Measurements from ENCODE around the gene ZNF652. TPM values are rescaled to one million over a fixed set of nuclear protein-coding genes. Genes with fewer than 3 reads are reported as not detected.

Gene ZNF652
- polyA plus RNA-seq, 1 donor from 2014 or later = 26.7 TPM

GRCh38 chr17:49378311-49378710 is 16.3 kb upstream of the ZNF652 start:
- no peaks in the 10 kb centered on the region for H3K9me2 ChIP-seq (ENCODE audit: insufficient read depth, low read length)
- no peak overlapping the region for H3K4me2 ChIP-seq (ENCODE audit: low read length)
- H2AFZ ChIP-seq (ENCODE audit: low read depth, low read length) = no peak overlapping the region
- no peaks in the 10 kb centered on the region for H3K9me3 ChIP-seq (ENCODE audit: low read length)
- no peaks in the 10 kb centered on the region for H3K36me3 ChIP-seq (ENCODE audit: insufficient read depth, low read length)
- no peak for TF ChIP-seq REST (IDR thresholded peaks at IDR 0.05; ENCODE audit: borderline replicate concordance)
- no peak for TF ChIP-seq MXI1 (conservative IDR thresholded peaks at IDR 0.05; ENCODE audit: poor library complexity, severe bottlenecking)
- no peak for TF ChIP-seq RAD21 (conservative IDR thresholded peaks at IDR 0.05)
- no peak for TF ChIP-seq SMC3 (conservative IDR thresholded peaks at IDR 0.05; ENCODE audit: poor library complexity)
- TF ChIP-seq POLR2AphosphoS5 (IDR thresholded peaks at IDR 0.05) = no peak
- no peak for TF ChIP-seq CTCF (IDR thresholded peaks at IDR 0.05; ENCODE audit: poor library complexity, severe bottlenecking)
- no peak for TF ChIP-seq EZH2 (IDR thresholded peaks at IDR 0.05; ENCODE audit: borderline replicate concordance, insufficient read depth, low read length, poor library complexity, severe bottlenecking)
- TF ChIP-seq EP300 (conservative IDR thresholded peaks at IDR 0.05; ENCODE audit: poor library complexity, severe bottlenecking) = no peak
- TF ChIP-seq TAF1 (IDR thresholded peaks at IDR 0.05; ENCODE audit: low read depth) = no peak
- H3K9ac ChIP-seq (ENCODE audit: low read length) = no peak overlapping the region
- H3K27me3 ChIP-seq (ENCODE audit: insufficient read depth, low read depth, low read length) = no peaks in the 10 kb centered on the region
- no peaks in the 10 kb centered on the region for H3K79me2 ChIP-seq (replicated peaks; ENCODE audit: insufficient read depth, low read length)
- H3K4me3 ChIP-seq (ENCODE audit: low read length) = no peak overlapping the region
- no peaks in the 10 kb centered on the region for H4K20me1 ChIP-seq (ENCODE audit: insufficient read depth)
- H3F3A ChIP-seq (ENCODE audit: insufficient read depth, low read length, poor library complexity, severe bottlenecking) = no peaks in the 10 kb centered on the region
- H3K27ac ChIP-seq (ENCODE audit: low read length) = no peak overlapping the region

DNA sequence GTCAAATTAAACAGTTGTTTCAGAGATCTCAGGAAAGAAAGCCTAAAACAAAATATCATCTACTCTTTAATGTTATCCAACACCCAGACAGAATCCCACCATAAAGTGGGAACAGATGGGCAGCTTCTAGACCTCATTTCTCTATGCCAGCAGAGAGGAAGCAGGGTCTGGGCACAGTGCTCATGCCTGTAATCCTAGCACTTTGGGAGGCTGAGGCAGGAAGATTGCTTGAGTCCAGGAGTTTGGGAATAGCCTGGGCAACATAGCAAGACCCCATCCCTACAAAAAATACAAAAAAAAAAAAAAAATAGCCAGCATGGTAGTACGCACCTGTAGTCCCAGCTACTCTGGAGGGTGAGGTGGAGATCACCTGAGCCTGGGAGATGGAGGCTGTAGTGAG is 13.5 kb upstream of the ZNF652 start:
- Histone ChIP-seq H3K4me3 (ENCODE audit: low read length) (no peak overlapping the region), H3K9ac (ENCODE audit: low read length) (no peak overlapping the region), H3K9me2 (ENCODE audit: insufficient read depth, low read length) (no peaks in the 10 kb centered on the region), H4K20me1 (ENCODE audit: insufficient read depth) (no peaks in the 10 kb centered on the region), H3K9me3 (ENCODE audit: low read length) (no peaks in the 10 kb centered on the region), H3K36me3 (ENCODE audit: insufficient read depth, low read length) (no peaks in the 10 kb centered on the region), H3K4me2 (ENCODE audit: low read length) (no peak overlapping the region), H3K27ac (ENCODE audit: low read length) (no peak overlapping the region), H3K27me3 (ENCODE audit: insufficient read depth, low read depth, low read length) (no peaks in the 10 kb centered on the region), H2AFZ (ENCODE audit: low read depth, low read length) (no peak overlapping the region), H3F3A (ENCODE audit: insufficient read depth, low read length, poor library complexity, severe bottlenecking) (no peaks in the 10 kb centered on the region), H3K79me2 (replicated peaks; ENCODE audit: insufficient read depth, low read length) (no peaks in the 10 kb centered on the region)
- TF ChIP-seq RAD21 (conservative IDR thresholded peaks at IDR 0.05) (no peak), SMC3 (conservative IDR thresholded peaks at IDR 0.05; ENCODE audit: poor library complexity) (no peak), EP300 (conservative IDR thresholded peaks at IDR 0.05; ENCODE audit: poor library complexity, severe bottlenecking) (no peak), MXI1 (conservative IDR thresholded peaks at IDR 0.05; ENCODE audit: poor library complexity, severe bottlenecking) (no peak), EZH2 (IDR thresholded peaks at IDR 0.05; ENCODE audit: borderline replicate concordance, insufficient read depth, low read length, poor library complexity, severe bottlenecking) (no peak), POLR2AphosphoS5 (IDR thresholded peaks at IDR 0.05) (no peak), CTCF (IDR thresholded peaks at IDR 0.05; ENCODE audit: poor library complexity, severe bottlenecking) (no peak), REST (IDR thresholded peaks at IDR 0.05; ENCODE audit: borderline replicate concordance) (no peak), TAF1 (IDR thresholded peaks at IDR 0.05; ENCODE audit: low read depth) (no peak)

All from neural cell (in vitro differentiated cells).